Measurements from ENCODE around the gene ZBTB45. TPM values are rescaled to one million over a fixed set of nuclear protein-coding genes. Genes with fewer than 3 reads are reported as not detected.

The ZBTB45 gene
- total RNA-seq, 2 experiments from 2014 or later = 5.7 to 6.3 TPM

DNA sequence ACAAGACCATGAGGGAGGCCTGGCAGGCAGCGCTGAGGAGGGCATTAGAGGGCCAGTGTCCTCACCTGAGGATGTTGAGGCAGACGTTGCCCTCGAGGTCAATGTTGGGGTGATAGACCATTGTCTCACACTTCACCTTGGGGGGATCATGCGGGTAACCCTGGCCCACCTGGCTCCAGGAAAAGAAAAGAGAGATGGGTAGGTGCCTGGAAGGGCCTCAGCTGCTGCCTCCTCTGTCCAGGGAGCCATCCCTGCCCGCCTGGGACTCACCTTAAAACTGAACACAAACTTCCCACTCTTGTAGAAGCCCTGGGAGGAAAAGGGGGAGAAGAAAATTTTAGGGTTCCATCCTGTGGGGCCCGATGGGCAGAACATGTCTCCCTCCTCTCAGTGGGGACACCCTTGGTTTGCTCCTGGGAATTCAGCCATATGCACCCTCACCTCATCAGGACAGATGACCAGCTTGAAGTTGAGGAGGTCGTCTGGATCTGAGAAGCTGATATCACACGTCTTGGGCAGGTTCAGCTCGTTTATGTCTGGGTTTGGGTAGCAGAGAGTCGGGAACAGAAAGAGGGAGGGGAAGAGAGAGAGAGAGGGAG lies 37.1 kb upstream of the ZBTB45 start:
- Mint-ChIP-seq H3K4me3 (peak overlapping the region; percentile 83), H3K4me1 (ENCODE audit: low read depth) (peaks cover 81% of the 10 kb centered on the region), H3K36me3 (ENCODE audit: low read depth) (peaks cover 69% of the 10 kb centered on the region), H3K9me3 (no peaks in the 10 kb centered on the region), H3K27me3 (no peaks in the 10 kb centered on the region), H3K27ac (peak overlapping the region; percentile 96)
- no peaks in the 10 kb centered on the region for H3K9me3 ChIP-seq (ENCODE audit: control insufficient read depth in 1 of 2, insufficient read depth in 1 of 2, low read length in 2 of 2)
- intact Hi-C loops (cut with DNase I, micrococcal nuclease) = no loop called here
- H3K4me1 ChIP-seq (ENCODE audit: insufficient read depth, low read length) = peaks cover 79% of the 10 kb centered on the region
- H3K27ac ChIP-seq (ENCODE audit: low read depth in 1 of 2, low read length in 2 of 2) = peak overlapping the region in 1 of 2 donors; percentile 80
- H3K36me3 ChIP-seq (ENCODE audit: insufficient read depth, low read length) = peaks cover 41% of the 10 kb centered on the region
- DNase-seq (no peak), ATAC-seq (ENCODE audit: poor library complexity) (no peak)
- CTCF ChIA-PET = no interaction called here
- TF ChIP-seq, protein P1, sequence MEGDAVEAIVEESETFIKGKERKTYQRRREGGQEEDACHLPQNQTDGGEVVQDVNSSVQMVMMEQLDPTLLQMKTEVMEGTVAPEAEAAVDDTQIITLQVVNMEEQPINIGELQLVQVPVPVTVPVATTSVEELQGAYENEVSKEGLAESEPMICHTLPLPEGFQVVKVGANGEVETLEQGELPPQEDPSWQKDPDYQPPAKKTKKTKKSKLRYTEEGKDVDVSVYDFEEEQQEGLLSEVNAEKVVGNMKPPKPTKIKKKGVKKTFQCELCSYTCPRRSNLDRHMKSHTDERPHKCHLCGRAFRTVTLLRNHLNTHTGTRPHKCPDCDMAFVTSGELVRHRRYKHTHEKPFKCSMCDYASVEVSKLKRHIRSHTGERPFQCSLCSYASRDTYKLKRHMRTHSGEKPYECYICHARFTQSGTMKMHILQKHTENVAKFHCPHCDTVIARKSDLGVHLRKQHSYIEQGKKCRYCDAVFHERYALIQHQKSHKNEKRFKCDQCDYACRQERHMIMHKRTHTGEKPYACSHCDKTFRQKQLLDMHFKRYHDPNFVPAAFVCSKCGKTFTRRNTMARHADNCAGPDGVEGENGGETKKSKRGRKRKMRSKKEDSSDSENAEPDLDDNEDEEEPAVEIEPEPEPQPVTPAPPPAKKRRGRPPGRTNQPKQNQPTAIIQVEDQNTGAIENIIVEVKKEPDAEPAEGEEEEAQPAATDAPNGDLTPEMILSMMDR (IDR thresholded peaks at IDR 0.05) = no peak
- peak overlapping the region; percentile 70 for H3K4me3 ChIP-seq (ENCODE audit: low read length)
- POLR2A ChIA-PET = interaction anchor here (3.2 kb wide), 1 partner anchor 37 kb away, joined by 29 read pairs; the partner anchor contains the start of gene ZBTB45
- H3K27me3 ChIP-seq (ENCODE audit: control insufficient read depth in 1 of 2, insufficient read depth in 2 of 2, low read length in 2 of 2) = no peaks in the 10 kb centered on the region

DNA sequence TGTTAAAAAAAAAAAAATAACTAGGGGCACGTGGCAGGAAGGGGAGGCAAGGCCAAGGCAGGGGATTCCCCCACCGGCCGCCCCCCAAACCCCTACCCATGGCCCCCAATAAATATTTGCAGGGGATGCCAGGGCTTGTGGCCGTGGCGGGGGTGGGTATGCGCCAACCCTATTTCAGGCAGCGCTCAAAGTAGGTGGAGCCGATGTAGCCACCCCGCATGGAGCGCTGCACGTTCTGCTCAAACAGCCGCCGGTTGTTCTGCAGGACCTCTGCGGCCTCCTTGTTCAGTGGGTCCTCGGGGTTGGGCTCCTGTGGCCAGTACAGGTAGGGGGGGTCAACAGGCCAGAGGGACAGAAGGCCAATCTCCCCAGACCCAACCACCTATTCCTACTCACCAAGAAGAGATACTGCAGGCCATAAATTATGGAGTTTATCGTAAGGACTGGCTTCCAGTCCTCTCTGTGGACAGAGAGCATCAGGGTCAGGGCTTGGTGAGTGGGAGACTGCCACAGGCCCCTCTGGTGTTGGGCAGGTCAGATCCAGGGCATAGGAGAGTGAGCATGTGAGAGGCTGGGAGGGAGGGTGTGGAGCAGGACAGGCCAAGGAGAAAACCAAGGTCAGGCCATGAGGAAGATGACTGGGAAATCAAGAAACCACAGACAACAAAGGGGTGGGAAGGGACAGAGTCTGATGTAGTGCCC lies 36.5 kb upstream of the ZBTB45 start:
- Histone ChIP-seq H3K27ac (ENCODE audit: low read depth in 1 of 2, low read length in 2 of 2) (peak overlapping the region; percentile 92 to 99), H3K27me3 (ENCODE audit: control insufficient read depth in 1 of 2, insufficient read depth in 2 of 2, low read length in 2 of 2) (no peaks in the 10 kb centered on the region), H3K4me3 (ENCODE audit: low read length) (no peak overlapping the region), H3K36me3 (ENCODE audit: insufficient read depth, low read length) (peaks cover 47% of the 10 kb centered on the region), H3K4me1 (ENCODE audit: insufficient read depth, low read length) (peaks cover 73% of the 10 kb centered on the region), H3K9me3 (ENCODE audit: control insufficient read depth in 1 of 2, insufficient read depth in 1 of 2, low read length in 2 of 2) (no peaks in the 10 kb centered on the region)
- ATAC-seq (ENCODE audit: poor library complexity) (no peak), DNase-seq (peak in 2 of 14 experiments; percentile 12 to 48)
- H3K4me3 Mint-ChIP-seq = peak overlapping the region; percentile 92
- intact Hi-C loops (cut with DNase I, micrococcal nuclease) = no loop called here
- no peaks in the 10 kb centered on the region for H3K27me3 Mint-ChIP-seq
- TF ChIP-seq, protein P1 (IDR thresholded peaks at IDR 0.05) = no peak
- H3K27ac Mint-ChIP-seq = peak overlapping the region; percentile 96
- CTCF ChIA-PET = interaction anchor here (2.5 to 3.3 kb wide), 2 partner anchors 37 to 42 kb away, joined by 11 to 26 read pairs; partner anchors contain the start of gene ZBTB45
- peaks cover 74% of the 10 kb centered on the region for H3K4me1 Mint-ChIP-seq (ENCODE audit: low read depth)
- H3K36me3 Mint-ChIP-seq (ENCODE audit: low read depth) = peaks cover 75% of the 10 kb centered on the region
- POLR2A ChIA-PET = interaction anchor here (1.1 to 3.6 kb wide), 7 partner anchors 8 to 373 kb away, joined by 3 to 64 read pairs (median 11); partner anchors contain the start of genes MZF1, TRIM28 and ZBTB45
- H3K9me3 Mint-ChIP-seq = no peaks in the 10 kb centered on the region

DNA sequence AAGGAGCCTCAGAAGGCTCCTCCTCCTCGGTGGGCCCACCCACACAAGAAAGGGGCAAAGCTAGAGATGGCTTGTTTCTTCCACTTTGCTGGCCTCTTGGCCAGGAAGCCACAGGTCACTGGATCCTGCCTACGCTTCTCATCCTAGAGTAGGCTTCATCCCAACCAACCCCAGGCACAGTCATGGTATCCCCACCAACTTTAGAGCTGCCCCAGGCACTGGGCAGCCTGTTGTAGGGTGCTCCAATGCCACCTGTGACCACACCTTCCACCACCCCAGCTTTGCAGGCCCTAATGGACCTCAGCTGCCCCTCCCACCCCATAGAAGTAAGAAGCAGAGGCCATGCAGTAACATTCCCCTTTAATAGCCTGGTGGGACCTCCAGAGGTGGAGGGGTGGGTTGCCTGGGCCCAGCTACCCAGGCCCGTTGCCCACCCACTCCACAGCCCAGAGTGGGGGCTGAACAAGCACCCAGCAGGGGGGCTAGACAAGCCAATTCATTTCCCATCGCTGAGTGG lies 35.8 kb upstream of the ZBTB45 start:
- peak overlapping the region; percentile 92 to 99 for H3K27ac ChIP-seq (ENCODE audit: low read depth in 1 of 2, low read length in 2 of 2)
- no peaks in the 10 kb centered on the region for H3K27me3 Mint-ChIP-seq
- ATAC-seq (ENCODE audit: poor library complexity) = no peak
- H3K27me3 ChIP-seq (ENCODE audit: control insufficient read depth in 1 of 2, insufficient read depth in 2 of 2, low read length in 2 of 2) = no peaks in the 10 kb centered on the region
- no peaks in the 10 kb centered on the region for H3K9me3 Mint-ChIP-seq
- H3K4me1 ChIP-seq (ENCODE audit: insufficient read depth, low read length) = peaks cover 66% of the 10 kb centered on the region
- H3K9me3 ChIP-seq (ENCODE audit: control insufficient read depth in 1 of 2, insufficient read depth in 1 of 2, low read length in 2 of 2) = no peaks in the 10 kb centered on the region
- H3K4me3 Mint-ChIP-seq = peak overlapping the region; percentile 92
- no peak for DNase-seq
- TF ChIP-seq, protein P1 (IDR thresholded peaks at IDR 0.05) = no peak
- peaks cover 82% of the 10 kb centered on the region for H3K36me3 Mint-ChIP-seq (ENCODE audit: low read depth)
- peaks cover 53% of the 10 kb centered on the region for H3K36me3 ChIP-seq (ENCODE audit: insufficient read depth, low read length)
- peaks cover 69% of the 10 kb centered on the region for H3K4me1 Mint-ChIP-seq (ENCODE audit: low read depth)
- intact Hi-C loops (cut with DNase I, micrococcal nuclease) = no loop called here
- H3K4me3 ChIP-seq (ENCODE audit: low read length) = peak overlapping the region; percentile 96
- POLR2A ChIA-PET = interaction anchor here (0.9 to 3.6 kb wide), 13 partner anchors 7 to 372 kb away, joined by 3 to 64 read pairs (median 7); partner anchors contain the start of genes MZF1, TRIM28, ZBTB45 and ZNF497
- H3K27ac Mint-ChIP-seq = peak overlapping the region; percentile 96
- CTCF ChIA-PET = interaction anchor here (2.5 to 3.3 kb wide), 2 partner anchors 36 to 41 kb away, joined by 11 to 26 read pairs; partner anchors contain the start of gene ZBTB45
